ENCODE measurements around the gene NR5A2.

GRCh38 chr1:200099040-200099439, 71.5 kb downstream of the NR5A2 start:
- TF ChIP-seq CTCF (IDR thresholded peaks at IDR 0.05), result no peak
- TF ChIP-seq POLR2A (IDR thresholded peaks at IDR 0.05), result no peak
